Sigmoid colon (tissue), 7 donors: ENCODE measurements around the gene WFIKKN1. TPM values are rescaled to one million over a fixed set of nuclear protein-coding genes. Genes with fewer than 3 reads are reported as not detected.

Source experiments
- DNase-seq: peaks from one replicate; pipeline ENCODE4 v3.0.0-alpha.2; 2019
- H3K27ac ChIP-seq, 4 donors: fragments of 200-600 bp; sonication (generic); one replicate each; pipeline ENCODE4 v1.5.1; 2016 to 2019; ENCODE audit warnings: mild to moderate bottlenecking in 1 of 4
- H3K27me3 ChIP-seq, 3 donors: fragments of 200-600 bp; sonication (generic); one replicate each; pipeline ENCODE4 v1.5.1; 2019; ENCODE audit warnings: mild to moderate bottlenecking in 1 of 3
- H3K36me3 ChIP-seq, 4 donors: fragments of 200-600 bp; sonication (generic); one replicate each; pipeline ENCODE4 v1.5.1; 2016 to 2019
- H3K4me1 ChIP-seq, 4 donors: fragments of 200-600 bp; sonication (generic); one replicate each; pipeline ENCODE4 v1.5.1; 2017 to 2019
- H3K4me3 ChIP-seq, 4 donors: fragments of 200-600 bp; sonication (generic); one replicate each; pipeline ENCODE4 v1.5.1; 2017 to 2019; ENCODE audit warnings: mild to moderate bottlenecking in 2 of 4, moderate library complexity in 1 of 4
- H3K9me3 ChIP-seq, 4 donors: fragments of 200-600 bp in 3 of 4; sonication (generic) in 3 of 4; one replicate each; pipeline versions ENCODE4 v1.5.1 to v1.6.1; 2013 to 2019
- CTCF ChIP-seq, 4 experiments: fragments of 450-650 bp in 3 of 4; fragments of 200-600 bp in 1 of 4; IDR thresholded peaks; one replicate each; pipeline ENCODE4 v1.5.1; 2016 to 2019; ENCODE audit warnings: antibody characterized with exemption in 4 of 4, mild to moderate bottlenecking in 3 of 4, moderate library complexity in 2 of 4
- EP300 ChIP-seq, 4 donors: sonication (generic); formaldehyde crosslinking; IDR thresholded peaks; one replicate each; pipeline ENCODE4 v1.6.1; 2017; ENCODE audit warnings: antibody characterized with exemption in 4 of 4
- POLR2A ChIP-seq, 2 donors: fragments of 450-650 bp; IDR thresholded peaks; one replicate each; pipeline ENCODE4 v1.6.1; 2016; ENCODE audit warnings: antibody characterized with exemption in 2 of 2, mild to moderate bottlenecking in 2 of 2, moderate library complexity in 2 of 2
- POLR2AphosphoS5 ChIP-seq, 4 donors: sonication (generic); formaldehyde crosslinking; IDR thresholded peaks; one replicate each; pipeline ENCODE4 v1.6.1; 2017; ENCODE audit warnings: antibody characterized with exemption in 4 of 4
- WGBS, 2 donors: extraction: QIAGEN DNeasy Blood & Tissue Kit; methylation state at CpG; one replicate each; pipeline ENCODE4 v1.1.7; 2013; 5-methylcytosine and 5-hydroxymethylcytosine counted together
- intact Hi-C: fragments of 100-400 bp; cut with DNase I; formaldehyde crosslinking; loops from one replicate; pipeline ENCODE4 v1.15.1; 2023
- polyA plus RNA-seq, 3 donors: library from polyadenylated mRNA; stranded (reverse); fragments of 200-250 nt; gene quantifications; one replicate each; pipeline ENCODE4 v1.2.3, GENCODE V29; 2013
- total RNA-seq, 4 donors: library from RNA; depleted of rRNA; stranded (reverse); fragments of >200 nt; gene quantifications; one replicate each; pipeline ENCODE4 v1.1.0, GENCODE V29; 2016
- donor health status: healthy with polysubstance abuse.
- donor health status: Bipolar disorder and iron deficiency.
- donor health status: healthy.

The WFIKKN1 gene
- total and polyA plus RNA-seq, 7 donors = 0.27 to 1.4 (median 0.49) TPM

- Histone ChIP-seq H3K4me3 (peak overlapping the region; percentile 10 to 48 (median 36)), H3K9me3 (no peaks in the 10 kb centered on the region), H3K27me3 (no peaks in the 10 kb centered on the region), H3K27ac (peak overlapping the region in 3 of 4 donors; percentile 28 to 41 (median 32)), H3K36me3 (peaks cover 21 to 32% (median 24%) of the 10 kb centered on the region in 4 donors), H3K4me1 (peaks cover 0 to 35% (median 25%) of the 10 kb centered on the region in 4 donors)
- intact Hi-C loops = no loop called here
- whole genome bisulfite sequencing, 2 donors = 22 to 48% methylated on average over 25 of the region's 25 CpGs
- DNase-seq = no peak
- TF ChIP-seq CTCF (IDR thresholded peaks at IDR 0.05) (no peak), POLR2AphosphoS5 (IDR thresholded peaks at IDR 0.05) (peak in 1 of 4 donors; percentile 4), EP300 (IDR thresholded peaks at IDR 0.05) (no peak), POLR2A (IDR thresholded peaks at IDR 0.05) (no peak)
These were observed 45.2 kb downstream of the WFIKKN1 start for GRCh38 chr16:675884-676564.

- TF ChIP-seq CTCF (IDR thresholded peaks at IDR 0.05) (no peak), EP300 (IDR thresholded peaks at IDR 0.05) (no peak), POLR2AphosphoS5 (IDR thresholded peaks at IDR 0.05) (no peak), POLR2A (IDR thresholded peaks at IDR 0.05) (no peak)
- Histone ChIP-seq H3K9me3 (no peaks in the 10 kb centered on the region), H3K36me3 (peaks cover 17 to 27% (median 19%) of the 10 kb centered on the region in 4 donors), H3K4me3 (no peak overlapping the region), H3K27me3 (no peaks in the 10 kb centered on the region), H3K27ac (no peak overlapping the region), H3K4me1 (peaks cover 0 to 40% (median 30%) of the 10 kb centered on the region in 4 donors)
- WGBS, 2 donors = 29 to 87% methylated on average over 21 of the region's 21 CpGs
- intact Hi-C loops = no loop called here
- no peak for DNase-seq
These were observed 45.7 kb downstream of the WFIKKN1 start for GRCh38 chr16:676565-676902.

- peaks cover 0 to 44% (median 34%) of the 10 kb centered on the region in 4 donors for H3K4me1 ChIP-seq
- peaks cover 15 to 27% (median 19%) of the 10 kb centered on the region in 4 donors for H3K36me3 ChIP-seq
- TF ChIP-seq POLR2AphosphoS5 (IDR thresholded peaks at IDR 0.05) = no peak
- peak in 1 of 2 donors; percentile 19 for TF ChIP-seq POLR2A (IDR thresholded peaks at IDR 0.05)
- TF ChIP-seq EP300 (IDR thresholded peaks at IDR 0.05) = no peak
- no peak for TF ChIP-seq CTCF (IDR thresholded peaks at IDR 0.05)
- H3K27me3 ChIP-seq = no peaks in the 10 kb centered on the region
- DNase-seq = no peak
- no peak overlapping the region for H3K27ac ChIP-seq
- intact Hi-C loops = no loop called here
- no peak overlapping the region for H3K4me3 ChIP-seq
- no peaks in the 10 kb centered on the region for H3K9me3 ChIP-seq
- 16 to 52% methylated on average over 23 of the region's 23 CpGs for WGBS, 2 donors
These were observed 46.1 kb downstream of the WFIKKN1 start for GRCh38 chr16:676913-677312.

DNA sequence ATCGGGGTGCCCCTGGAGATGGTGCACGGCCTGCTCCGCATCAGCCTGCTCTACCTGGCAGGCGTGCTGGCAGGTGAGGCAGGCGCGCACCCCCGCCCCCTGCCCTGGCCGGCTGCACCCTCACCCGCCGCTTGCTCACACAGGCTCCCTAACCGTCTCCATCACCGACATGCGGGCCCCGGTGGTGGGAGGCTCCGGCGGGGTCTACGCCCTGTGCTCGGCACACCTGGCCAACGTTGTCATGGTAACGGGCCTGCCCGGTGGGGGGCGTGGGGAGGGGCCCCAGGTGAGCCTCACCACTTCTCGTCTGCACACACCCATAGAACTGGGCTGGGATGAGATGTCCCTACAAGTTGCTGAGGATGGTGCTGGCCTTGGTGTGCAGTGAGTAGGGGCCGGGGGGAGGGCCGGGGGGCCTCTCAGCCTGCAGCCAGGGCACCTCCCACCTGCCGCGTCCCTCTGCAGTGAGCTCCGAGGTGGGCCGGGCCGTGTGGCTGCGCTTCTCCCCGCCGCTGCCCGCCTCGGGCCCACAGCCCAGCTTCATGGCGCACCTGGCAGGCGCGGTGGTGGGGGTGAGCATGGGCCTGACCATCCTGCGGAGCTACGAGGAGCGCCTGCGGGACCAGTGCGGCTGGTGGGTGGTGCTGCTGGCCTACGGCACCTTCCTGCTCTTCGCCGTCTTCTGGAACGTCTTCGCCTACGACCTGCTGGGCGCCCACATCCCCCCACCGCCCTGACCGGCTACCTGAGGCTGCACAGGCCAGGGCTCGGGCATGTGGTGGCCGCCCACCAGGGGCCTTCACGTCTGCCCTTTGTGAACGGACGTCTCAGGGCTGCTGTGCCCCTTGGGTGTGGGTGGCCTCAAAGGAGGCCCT lies 46.8 kb downstream of the WFIKKN1 start:
- no peaks in the 10 kb centered on the region for H3K9me3 ChIP-seq
- DNase-seq = no peak
- peaks cover 15 to 27% (median 19%) of the 10 kb centered on the region in 4 donors for H3K36me3 ChIP-seq
- H3K27ac ChIP-seq = no peak overlapping the region
- H3K4me1 ChIP-seq = peaks cover 0 to 50% (median 40%) of the 10 kb centered on the region in 4 donors
- 49 to 63% methylated on average over 57 of the region's 57 CpGs for WGBS, 2 donors
- H3K27me3 ChIP-seq = no peaks in the 10 kb centered on the region
- no peak overlapping the region for H3K4me3 ChIP-seq
- intact Hi-C loops = no loop called here
- TF ChIP-seq POLR2A (IDR thresholded peaks at IDR 0.05) = no peak
- TF ChIP-seq CTCF (IDR thresholded peaks at IDR 0.05) = no peak
- TF ChIP-seq EP300 (IDR thresholded peaks at IDR 0.05) = no peak
- no peak for TF ChIP-seq POLR2AphosphoS5 (IDR thresholded peaks at IDR 0.05)
